H1 (cell line): ENCODE measurements around the gene IDUA.

ENCODE experiments used
- CEBPB ChIP-seq: IDR thresholded peaks from 2 replicates; pipeline ENCODE4 v1.6.1; 2012; ENCODE audit warnings: low read depth, low read length
- JUND ChIP-seq: IDR thresholded peaks from 2 replicates; pipeline ENCODE4 v1.6.1; 2011; ENCODE audit warnings: mild to moderate bottlenecking, improper control_type of control experiment, low read length
- ZNF274 ChIP-seq: IDR thresholded peaks from 2 replicates; pipeline ENCODE4 v1.7.0; 2012; ENCODE audit warnings: low read length, borderline replicate concordance; ENCODE audit errors: extremely low read depth

DNA sequence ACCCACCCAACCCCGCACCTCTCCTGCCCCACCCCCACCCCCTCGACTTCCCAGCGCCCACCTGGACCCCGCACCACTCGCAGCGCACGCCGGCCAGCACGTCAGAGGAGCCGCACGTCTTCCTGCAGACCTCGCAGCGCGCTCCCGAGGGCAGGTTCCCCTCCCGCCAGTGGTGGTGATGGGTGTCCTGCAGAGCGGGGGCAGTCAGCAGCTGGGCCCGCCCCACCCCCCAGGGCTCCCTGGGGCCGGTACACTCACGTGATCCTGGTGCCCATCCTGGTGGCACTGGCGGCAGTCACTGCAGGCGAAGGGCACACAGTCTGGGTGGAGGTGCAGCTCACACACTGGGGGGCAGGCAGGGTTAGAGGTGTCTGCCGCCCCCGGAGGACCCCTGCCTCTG, 18.6 kb upstream of the IDUA start:
- TF ChIP-seq CEBPB (no peak), ZNF274 (no peak), JUND (no peak)
